ENCODE data around the gene GASK1A. TPM values are rescaled to one million over a fixed set of nuclear protein-coding genes. Genes with fewer than 3 reads are reported as not detected.

Gene GASK1A
- polyA plus RNA-seq, 2 of the 4 experiments (the other 2 are of a cell fraction), result not detected

DNA sequence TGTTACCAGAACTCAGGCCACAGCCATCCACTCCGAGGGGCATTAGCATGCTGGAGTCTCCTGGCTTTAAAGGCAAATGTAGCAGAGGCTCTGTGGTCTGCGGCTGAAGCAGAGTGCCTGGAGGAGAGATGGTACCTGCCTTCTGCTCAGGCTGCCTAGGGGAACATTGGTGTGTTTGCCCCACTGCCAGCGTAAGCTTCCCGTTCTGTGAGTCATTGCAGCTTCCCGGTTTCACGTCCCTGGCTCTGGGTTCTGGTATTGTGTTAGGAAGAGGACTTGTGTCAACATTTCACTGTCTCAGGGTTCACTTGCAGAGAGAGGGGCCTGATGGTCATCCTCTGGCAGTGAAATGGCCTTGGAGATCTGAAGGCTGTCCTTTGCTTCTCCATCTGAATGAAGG, 1.8 kb downstream of the GASK1A start:
- DNase-seq (ENCODE audit: low read depth in 1 of 2, low spot score in 1 of 2) (no peak), ATAC-seq (no peak), FAIRE-seq (no peak)
- Histone ChIP-seq H3K9me3 (peaks cover 2% of the 10 kb centered on the region; the same call in 1 of the 3 replicates), H3K4me3 (no peak overlapping the region), H3K4me2 (no peak overlapping the region), H3K4me1 (no peaks in the 10 kb centered on the region), H3K27ac (no peak overlapping the region)
- ChIA-PET CTCF (interaction anchor here (1.1 to 2.1 kb wide), 2 partner anchors 19 to 174 kb away, joined by 3 to 12 read pairs; no protein-coding TSS in a partner anchor), POLR2A (no interaction called here)
- TF ChIP-seq BHLHE40 (IDR thresholded peaks at IDR 0.05; ENCODE audit: low read depth, low read length), result no peak
- WGBS (ENCODE audit: missing lambda C conversion rate), result 13% methylated on average over 5 of the region's 6 CpGs

DNA sequence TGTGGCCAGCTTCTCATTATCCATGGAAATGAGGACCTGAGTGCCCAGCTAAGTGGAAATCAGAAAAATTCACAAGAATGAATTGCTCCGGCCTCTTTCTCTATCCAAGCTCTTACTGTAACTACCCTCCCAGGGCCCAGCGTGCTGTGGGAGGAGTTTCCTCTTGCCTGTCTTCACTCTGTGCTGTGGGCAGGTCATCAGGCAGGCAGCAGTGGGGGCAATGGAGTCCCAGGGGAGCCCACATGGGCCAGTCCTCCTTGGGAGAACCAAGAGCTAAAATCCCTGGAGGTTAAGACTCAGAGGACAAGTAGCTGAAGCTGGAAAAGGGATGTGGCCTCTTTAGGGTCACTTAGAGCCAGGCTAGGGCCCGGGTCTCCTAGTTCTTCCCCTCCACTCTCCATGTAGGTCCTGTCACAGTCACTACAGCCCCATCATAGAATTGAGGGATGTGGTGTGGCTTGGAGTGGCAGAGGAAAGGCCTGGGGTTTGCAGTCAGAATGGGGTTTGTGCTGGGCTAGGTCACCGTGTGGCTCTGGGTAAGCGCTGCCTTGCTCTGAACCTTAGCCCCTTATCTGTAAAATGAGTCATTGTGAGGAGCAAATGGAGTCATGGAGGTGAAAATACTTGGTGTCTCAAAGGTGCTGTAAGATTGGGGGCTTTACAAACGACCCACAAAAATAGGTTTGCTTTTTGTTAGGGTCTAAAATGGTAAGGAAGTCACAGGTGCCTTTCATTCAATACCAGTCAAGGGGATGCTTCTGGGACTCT, 3.7 kb downstream of the GASK1A start:
- ATAC-seq (no peak), DNase-seq (ENCODE audit: low read depth in 1 of 2, low spot score in 1 of 2) (no peak), FAIRE-seq (no peak)
- no peak overlapping the region for H3K4me3 ChIP-seq
- no peaks in the 10 kb centered on the region for H3K4me1 ChIP-seq
- 11% methylated on average over 4 of the region's 6 CpGs for WGBS (ENCODE audit: missing lambda C conversion rate)
- H3K27ac ChIP-seq, result no peak overlapping the region
- H3K9me3 ChIP-seq, result no peaks in the 10 kb centered on the region
- CTCF ChIA-PET, result interaction anchor here (1.7 kb wide), 1 partner anchor 21 kb away, joined by 6 read pairs; no protein-coding TSS in a partner anchor
- no peak overlapping the region for H3K4me2 ChIP-seq
- TF ChIP-seq HEYL (CRISPR knock-in tag; IDR thresholded peaks at IDR 0.05), result no peak
- TF ChIP-seq, protein P1, sequence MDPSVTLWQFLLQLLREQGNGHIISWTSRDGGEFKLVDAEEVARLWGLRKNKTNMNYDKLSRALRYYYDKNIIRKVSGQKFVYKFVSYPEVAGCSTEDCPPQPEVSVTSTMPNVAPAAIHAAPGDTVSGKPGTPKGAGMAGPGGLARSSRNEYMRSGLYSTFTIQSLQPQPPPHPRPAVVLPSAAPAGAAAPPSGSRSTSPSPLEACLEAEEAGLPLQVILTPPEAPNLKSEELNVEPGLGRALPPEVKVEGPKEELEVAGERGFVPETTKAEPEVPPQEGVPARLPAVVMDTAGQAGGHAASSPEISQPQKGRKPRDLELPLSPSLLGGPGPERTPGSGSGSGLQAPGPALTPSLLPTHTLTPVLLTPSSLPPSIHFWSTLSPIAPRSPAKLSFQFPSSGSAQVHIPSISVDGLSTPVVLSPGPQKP (IDR thresholded peaks at IDR 0.05; ENCODE audit: low read depth, low read length), result no peak
- no peak for TF ChIP-seq CHD4 (IDR thresholded peaks at IDR 0.05; ENCODE audit: borderline replicate concordance)
- TF ChIP-seq TP53 (CRISPR knock-in tag; IDR thresholded peaks at IDR 0.05), result no peak
- TF ChIP-seq RARB (CRISPR knock-in tag; IDR thresholded peaks at IDR 0.05), result no peak
- TF ChIP-seq ZSCAN20 (CRISPR knock-in tag; IDR thresholded peaks at IDR 0.05), result no peak
- TF ChIP-seq CBX8 (IDR thresholded peaks at IDR 0.05), result no peak
- no peak for TF ChIP-seq HOXA7 (CRISPR knock-in tag; IDR thresholded peaks at IDR 0.05)
- no peak for TF ChIP-seq POLR2A (IDR thresholded peaks at IDR 0.05; ENCODE audit: low read length)
- no peak for TF ChIP-seq EHMT2 (IDR thresholded peaks at IDR 0.05; ENCODE audit: low read depth)
- no peak for TF ChIP-seq GATA3 (IDR thresholded peaks at IDR 0.05; ENCODE audit: borderline replicate concordance)
- TF ChIP-seq ATOH8 (CRISPR knock-in tag; IDR thresholded peaks at IDR 0.05; ENCODE audit: low read depth), result no peak
- POLR2A ChIA-PET, result no interaction called here

GRCh38 chr3:42983927-42984326, 4.8 kb downstream of the GASK1A start:
- CTCF ChIA-PET, result interaction anchor here (1.7 kb wide), 1 partner anchor 22 kb away, joined by 6 read pairs; no protein-coding TSS in a partner anchor
- no peak overlapping the region for H3K27ac ChIP-seq
- no peak for TF ChIP-seq ZSCAN20 (CRISPR knock-in tag; IDR thresholded peaks at IDR 0.05)
- no peak for TF ChIP-seq USF2 (IDR thresholded peaks at IDR 0.05)
- no peak for TF ChIP-seq MAFK (IDR thresholded peaks at IDR 0.05; ENCODE audit: partially characterized antibody)
- no peak for TF ChIP-seq KDM1A (IDR thresholded peaks at IDR 0.05; ENCODE audit: low read depth)
- no peak for TF ChIP-seq FOXS1 (CRISPR knock-in tag; IDR thresholded peaks at IDR 0.05)
- TF ChIP-seq CBX2 (IDR thresholded peaks at IDR 0.05; ENCODE audit: borderline replicate concordance, low read depth), result no peak
- TF ChIP-seq CBX8 (IDR thresholded peaks at IDR 0.05), result no peak
- TF ChIP-seq PHF8 (IDR thresholded peaks at IDR 0.05; ENCODE audit: borderline replicate concordance, low read depth), result no peak
- TF ChIP-seq BHLHE40 (IDR thresholded peaks at IDR 0.05; ENCODE audit: low read depth, low read length), result no peak

More at GRCh38 chr3:42983927-42984326, 4.8 kb downstream of the GASK1A start:
- ATAC-seq (no peak), DNase-seq (ENCODE audit: low read depth in 1 of 2, low spot score in 1 of 2) (no peak), FAIRE-seq (no peak)
- Histone ChIP-seq H3K4me3 (no peak overlapping the region), H3K9me3 (no peaks in the 10 kb centered on the region), H3K4me2 (no peak overlapping the region), H3K4me1 (no peaks in the 10 kb centered on the region)
- POLR2A ChIA-PET, result no interaction called here
- 17% methylated on average over 3 of the region's 3 CpGs for WGBS (ENCODE audit: missing lambda C conversion rate)

All from A549 (cell line).